22Rv1 (cell line): ENCODE results near the gene NEIL3.

Experiments used
- CTCF ChIP-seq: fragments of 450-650 bp; IDR thresholded peaks from 2 replicates; pipeline ENCODE4 v1.5.1; 2017; ENCODE audit warnings: mild to moderate bottlenecking
- ZFX ChIP-seq: fragments of 450-650 bp; IDR thresholded peaks from 2 replicates; pipeline ENCODE4 v1.6.1; 2017; ENCODE audit warnings: antibody characterized with exemption, borderline replicate concordance

- TF ChIP-seq CTCF (no peak), ZFX (no peak)
Observed at GRCh38 chr4:177275999-177276398, 33.7 kb upstream of the NEIL3 start.
